Spinal cord (tissue), 10 donors: ENCODE measurements around the gene FA2H. TPM values are rescaled to one million over a fixed set of nuclear protein-coding genes. Genes with fewer than 3 reads are reported as not detected.

Source experiments
- DNase-seq, 6 donors: peaks; one replicate each; pipeline versions ENCODE4 v3.0.0 to v3.0.0-alpha.2; 2013 to 2015; ENCODE audit warnings: low spot score in 6 of 6, low read depth in 4 of 6
- H3K27ac ChIP-seq: one replicate; pipeline ENCODE4 v1.5.1; 2013; ENCODE audit warnings: low read depth, low read length, control low read depth
- H3K27me3 ChIP-seq: one replicate; pipeline ENCODE4 v1.6.1; 2013; ENCODE audit warnings: low read length; ENCODE audit not compliant: control insufficient read depth, insufficient read depth
- H3K36me3 ChIP-seq: one replicate; pipeline ENCODE4 v1.6.1; 2013; ENCODE audit warnings: low read length; ENCODE audit not compliant: control insufficient read depth, insufficient read depth
- H3K4me1 ChIP-seq: one replicate; pipeline ENCODE4 v1.6.1; 2013; ENCODE audit warnings: low read length; ENCODE audit not compliant: control insufficient read depth, insufficient read depth
- H3K4me3 ChIP-seq: one replicate; pipeline ENCODE4 v1.5.1; 2013; ENCODE audit warnings: low read depth, low read length, control low read depth
- H3K9me3 ChIP-seq: one replicate; pipeline ENCODE4 v1.6.1; 2013; ENCODE audit warnings: low read length; ENCODE audit not compliant: control insufficient read depth, insufficient read depth
- WGBS: methylation state at CpG from one replicate; pipeline ENCODE4 v1.1.5; 2013; ENCODE audit warnings: missing lambda C conversion rate; ENCODE audit not compliant: insufficient coverage; 5-methylcytosine and 5-hydroxymethylcytosine counted together
- polyA plus RNA-seq, 2 donors: library from polyadenylated mRNA; unstranded; fragments of 120-200 nt; gene quantifications; one replicate each; pipeline ENCODE4 v1.2.1, GENCODE V29; 2013; ENCODE audit not compliant: insufficient read length in 2 of 2
- total RNA-seq, 2 donors: library from RNA; depleted of rRNA in 1 of 2; stranded (reverse); fragments of 120-200 nt in 1 of 2; fragments of >200 nt in 1 of 2; gene quantifications; one replicate each; pipeline versions ENCODE4 v1.2.3 to v1.2.4, GENCODE V29; 2013 to 2014
- donor health status: healthy.

The FA2H gene
- total and polyA plus RNA-seq, 4 donors: 3.8 to 21.4 (median 13.8) TPM

DNA sequence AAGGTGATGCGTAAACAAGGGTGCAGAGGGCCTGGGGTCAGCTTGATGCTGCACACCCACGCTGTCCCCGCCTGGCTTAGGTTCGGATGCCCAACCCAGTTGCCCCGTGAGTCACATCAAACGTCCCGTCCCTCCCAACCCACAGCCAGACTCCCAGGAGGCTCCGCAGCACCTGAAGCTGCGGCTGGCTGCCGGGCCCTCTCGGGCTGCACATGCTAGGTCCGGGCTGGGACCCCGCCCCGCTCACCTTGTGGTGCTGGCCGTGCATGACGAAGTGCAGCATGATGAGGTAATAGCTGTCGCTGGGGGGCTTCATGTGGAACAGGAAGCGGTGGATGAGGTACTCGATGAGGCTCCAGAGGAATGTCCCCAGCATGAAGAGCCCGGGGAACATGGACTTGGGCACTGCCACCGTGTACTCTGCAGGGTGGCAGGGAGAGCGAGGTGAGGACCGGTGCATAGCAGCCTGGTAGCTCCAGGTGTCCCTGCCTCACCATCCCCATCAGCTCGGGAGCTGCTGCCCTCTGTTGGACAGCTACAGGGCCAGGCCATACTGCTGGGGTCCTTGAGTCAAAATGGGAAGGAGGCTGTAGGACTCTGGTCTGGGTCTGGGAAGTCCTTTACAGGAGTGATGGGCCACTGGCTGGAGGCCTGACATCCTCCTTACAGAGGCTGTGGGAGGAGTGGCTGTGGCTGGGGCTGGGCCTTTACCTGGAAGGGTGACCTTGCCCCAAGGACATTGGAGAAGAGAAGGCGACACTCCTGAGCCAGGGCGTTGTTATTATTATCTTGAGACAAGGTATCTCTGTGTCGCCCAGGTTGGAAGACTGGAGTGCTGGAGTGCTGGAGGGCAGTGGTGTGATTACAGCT is 55.6 kb downstream of the FA2H start:
- H3K27ac ChIP-seq: no peak overlapping the region
- no peaks in the 10 kb centered on the region for H3K27me3 ChIP-seq
- H3K36me3 ChIP-seq: peaks cover 3% of the 10 kb centered on the region
- H3K4me1 ChIP-seq: peaks cover 8% of the 10 kb centered on the region
- no peaks in the 10 kb centered on the region for H3K9me3 ChIP-seq
- H3K4me3 ChIP-seq: no peak overlapping the region
- WGBS: 94% methylated on average over 23 of the region's 27 CpGs
- no peak for DNase-seq

DNA sequence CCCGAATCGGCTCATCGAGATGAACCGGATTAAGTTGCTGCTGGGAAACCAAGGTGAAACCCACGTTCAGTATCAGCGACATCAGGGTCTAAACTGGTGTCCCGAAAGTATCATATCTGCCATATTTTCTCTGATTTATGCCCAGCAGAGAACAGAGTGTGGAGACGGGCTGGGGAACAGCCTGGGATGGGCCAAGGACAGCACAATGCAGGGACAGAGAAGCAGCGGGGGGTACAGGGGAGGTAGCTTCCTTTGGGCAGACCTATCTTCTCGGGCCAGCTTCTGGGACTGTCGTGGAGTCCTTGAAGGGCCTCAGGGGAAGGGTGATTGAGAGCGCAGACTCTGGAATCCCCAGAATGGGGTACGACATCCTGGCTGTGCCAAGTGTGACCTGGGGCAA is 56.5 kb downstream of the FA2H start:
- Histone ChIP-seq H3K9me3 (no peaks in the 10 kb centered on the region), H3K36me3 (peaks cover 3% of the 10 kb centered on the region), H3K4me3 (no peak overlapping the region), H3K27ac (no peak overlapping the region), H3K4me1 (peaks cover under 1% of the 10 kb centered on the region), H3K27me3 (no peaks in the 10 kb centered on the region)
- 94% methylated on average over 13 of the region's 13 CpGs for WGBS
- DNase-seq: no peak

- no peak overlapping the region for H3K27ac ChIP-seq
- WGBS: 75% methylated on average over 7 of the region's 7 CpGs
- no peaks in the 10 kb centered on the region for H3K27me3 ChIP-seq
- no peak overlapping the region for H3K4me3 ChIP-seq
- DNase-seq: no peak
- no peaks in the 10 kb centered on the region for H3K9me3 ChIP-seq
- H3K4me1 ChIP-seq: no peaks in the 10 kb centered on the region
- peaks cover 3% of the 10 kb centered on the region for H3K36me3 ChIP-seq
Measured at GRCh38 chr16:74717367-74717766, 57.3 kb downstream of the FA2H start.

DNA sequence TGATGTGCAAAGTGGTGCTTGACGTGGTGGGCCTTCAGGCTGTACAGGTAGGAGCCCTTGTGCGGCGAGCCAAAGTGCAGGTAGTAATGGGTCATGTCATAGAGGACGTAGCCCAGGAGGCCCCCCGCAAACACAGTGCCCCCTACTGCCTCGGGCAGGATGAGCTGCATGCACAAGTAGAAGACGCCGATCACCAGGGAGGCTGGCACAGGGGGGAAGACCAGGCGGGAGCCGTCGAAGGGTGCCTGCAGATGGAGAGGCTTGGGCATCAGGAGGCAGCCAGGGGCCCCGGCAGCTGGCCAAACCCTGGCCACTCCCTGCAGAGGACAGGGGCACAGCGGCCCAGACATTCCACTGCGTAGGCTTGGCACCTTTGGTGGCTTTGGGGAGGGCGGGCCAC is 58.3 kb downstream of the FA2H start:
- Histone ChIP-seq H3K36me3 (peaks cover 3% of the 10 kb centered on the region), H3K4me3 (no peak overlapping the region), H3K27ac (no peak overlapping the region), H3K4me1 (no peaks in the 10 kb centered on the region), H3K27me3 (no peaks in the 10 kb centered on the region), H3K9me3 (no peaks in the 10 kb centered on the region)
- no peak for DNase-seq
- WGBS: 85% methylated on average over 14 of the region's 15 CpGs

GRCh38 chr16:74713876-74714275 is 60.7 kb downstream of the FA2H start:
- H3K4me3 ChIP-seq: no peak overlapping the region
- peaks cover 2% of the 10 kb centered on the region for H3K36me3 ChIP-seq
- peaks cover 5% of the 10 kb centered on the region for H3K4me1 ChIP-seq
- no peak overlapping the region for H3K27ac ChIP-seq
- H3K27me3 ChIP-seq: no peaks in the 10 kb centered on the region
- WGBS: 92% methylated on average over 8 of the region's 10 CpGs
- no peaks in the 10 kb centered on the region for H3K9me3 ChIP-seq
- no peak for DNase-seq

DNA sequence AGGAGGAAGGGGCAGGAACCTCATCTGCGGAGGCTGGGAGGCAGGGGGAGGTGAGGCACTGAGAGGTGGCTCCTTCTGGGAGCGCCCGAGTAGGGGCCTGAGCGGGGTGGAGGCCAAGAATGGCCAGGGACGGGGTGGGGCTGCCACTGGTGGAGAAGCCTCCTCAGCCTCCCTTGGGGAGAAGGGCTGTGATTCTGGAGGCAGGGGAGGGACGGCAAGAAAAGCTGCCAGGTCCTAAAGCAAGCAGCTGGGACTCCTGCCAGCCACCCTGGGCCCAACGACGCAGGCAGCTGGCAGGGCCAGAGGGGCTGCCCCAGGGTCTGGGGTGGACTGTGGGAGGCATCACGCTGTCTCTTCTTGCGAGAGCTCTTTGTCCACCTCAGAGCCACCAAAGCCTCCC is 61.3 kb downstream of the FA2H start:
- WGBS: 61% methylated on average over 10 of the region's 10 CpGs
- DNase-seq: no peak
- H3K36me3 ChIP-seq: no peaks in the 10 kb centered on the region
- H3K4me3 ChIP-seq: no peak overlapping the region
- peaks cover 5% of the 10 kb centered on the region for H3K4me1 ChIP-seq
- H3K27me3 ChIP-seq: no peaks in the 10 kb centered on the region
- no peaks in the 10 kb centered on the region for H3K9me3 ChIP-seq
- H3K27ac ChIP-seq: no peak overlapping the region

- 97% methylated on average over 11 of the region's 12 CpGs for WGBS
- Histone ChIP-seq H3K9me3 (no peaks in the 10 kb centered on the region), H3K4me3 (no peak overlapping the region), H3K36me3 (no peaks in the 10 kb centered on the region), H3K27ac (no peak overlapping the region), H3K27me3 (no peaks in the 10 kb centered on the region), H3K4me1 (peaks cover 5% of the 10 kb centered on the region)
- no peak for DNase-seq
Measured at GRCh38 chr16:74711938-74712337, 62.7 kb downstream of the FA2H start.

DNA sequence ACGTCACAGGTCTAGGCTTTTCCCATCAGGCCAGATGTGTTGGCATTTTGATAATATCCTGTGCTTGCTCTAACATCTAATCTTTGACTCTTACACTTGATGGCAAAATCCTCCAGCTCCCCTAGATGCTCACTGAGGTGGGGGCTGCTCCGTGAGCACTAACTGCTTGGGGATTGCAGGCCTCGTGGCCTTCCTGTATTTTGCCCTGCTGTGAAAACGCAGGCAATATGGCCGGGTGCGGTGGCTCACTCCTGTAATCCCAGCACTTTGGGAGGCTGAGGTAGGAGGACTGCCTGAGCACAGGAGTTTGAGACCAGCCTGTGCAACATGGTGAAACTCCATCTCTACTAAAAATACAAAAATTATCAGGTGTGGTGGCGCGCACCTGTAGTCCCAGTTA is 64.2 kb downstream of the FA2H start:
- no peaks in the 10 kb centered on the region for H3K9me3 ChIP-seq
- peak overlapping the region; percentile 40 for H3K27ac ChIP-seq
- DNase-seq: no peak
- no peak overlapping the region for H3K4me3 ChIP-seq
- WGBS: 96% methylated on average over 4 of the region's 8 CpGs
- peaks cover 5% of the 10 kb centered on the region for H3K4me1 ChIP-seq
- no peaks in the 10 kb centered on the region for H3K36me3 ChIP-seq
- H3K27me3 ChIP-seq: no peaks in the 10 kb centered on the region

GRCh38 chr16:74709441-74709877 is 65.2 kb downstream of the FA2H start:
- H3K4me3 ChIP-seq: no peak overlapping the region
- no peaks in the 10 kb centered on the region for H3K36me3 ChIP-seq
- H3K27ac ChIP-seq: peak overlapping the region; percentile 40
- 0% methylated on average over 2 of the region's 6 CpGs for WGBS
- H3K4me1 ChIP-seq: peaks cover 5% of the 10 kb centered on the region
- DNase-seq: peak; percentile 52 to 94 (median 74)
- no peaks in the 10 kb centered on the region for H3K9me3 ChIP-seq
- no peaks in the 10 kb centered on the region for H3K27me3 ChIP-seq
